H1 (cell line): ENCODE measurements around the gene L3MBTL3.

ENCODE experiments used
- CTCF ChIP-seq, 3 experiments: IDR thresholded peaks; 1 replicate in 2 of 3; 2 replicates in 1 of 3; pipeline versions ENCODE4 v1.5.1 to v1.6.1; 2011; ENCODE audit warnings: low read length in 3 of 3, mild to moderate bottlenecking in 3 of 3, inconsistent platforms in 2 of 3, low read depth in 1 of 3, moderate library complexity in 1 of 3; ENCODE audit not compliant: insufficient read depth in 1 of 3; ENCODE audit errors: control extremely low read depth in 1 of 3
- EP300 ChIP-seq, 2 experiments: IDR thresholded peaks; 1 replicate in 1 of 2; 2 replicates in 1 of 2; pipeline ENCODE4 v1.6.1; 2011 to 2012; ENCODE audit warnings: low read depth in 2 of 2, low read length in 2 of 2, mild to moderate bottlenecking in 2 of 2, borderline replicate concordance in 1 of 2, inconsistent platforms in 1 of 2, moderate library complexity in 1 of 2
- MAFK ChIP-seq: IDR thresholded peaks from 2 replicates; pipeline ENCODE4 v1.6.1; 2012; ENCODE audit warnings: low read depth, mild to moderate bottlenecking, improper control_type of control experiment, low read length
- POLR2AphosphoS5 ChIP-seq: IDR thresholded peaks from 2 replicates; pipeline ENCODE4 v1.6.1; 2011; ENCODE audit warnings: low read depth, low read length
- TAF1 ChIP-seq: IDR thresholded peaks from 2 replicates; pipeline ENCODE4 v1.6.1; 2011; ENCODE audit warnings: mild to moderate bottlenecking, low read depth, low read length

GRCh38 chr6:130147111-130147510 is 128.7 kb downstream of the L3MBTL3 start:
- no peak for TF ChIP-seq CTCF (IDR thresholded peaks at IDR 0.05; ENCODE audit: control extremely low read depth in 1 of 3, insufficient read depth in 1 of 3, low read depth in 1 of 3, low read length in 3 of 3)
- no peak for TF ChIP-seq MAFK
- TF ChIP-seq POLR2AphosphoS5 = no peak
- TF ChIP-seq TAF1 = no peak
- no peak for TF ChIP-seq EP300 (IDR thresholded peaks at IDR 0.05; ENCODE audit: borderline replicate concordance in 1 of 2, low read depth in 2 of 2, low read length in 2 of 2)
